AG10803 (cell line): ENCODE data around the gene TMEM247.

Experiments used
- DNase-seq: peaks from one replicate; pipeline ENCODE4 v3.0.0; 2010; ENCODE audit warnings: low read depth
- H3K4me3 ChIP-seq: 2 replicates; pipeline ENCODE4 v1.5.1; 2011; ENCODE audit warnings: mild to moderate bottlenecking, low read length, control low read depth
- TF ChIP-seq, protein P1 (sequence below): conservative IDR thresholded peaks from 2 replicates; pipeline ENCODE4 v1.5.1; 2011; ENCODE audit warnings: mild to moderate bottlenecking, low read length, control low read depth, inconsistent platforms

The TMEM247 gene

DNA sequence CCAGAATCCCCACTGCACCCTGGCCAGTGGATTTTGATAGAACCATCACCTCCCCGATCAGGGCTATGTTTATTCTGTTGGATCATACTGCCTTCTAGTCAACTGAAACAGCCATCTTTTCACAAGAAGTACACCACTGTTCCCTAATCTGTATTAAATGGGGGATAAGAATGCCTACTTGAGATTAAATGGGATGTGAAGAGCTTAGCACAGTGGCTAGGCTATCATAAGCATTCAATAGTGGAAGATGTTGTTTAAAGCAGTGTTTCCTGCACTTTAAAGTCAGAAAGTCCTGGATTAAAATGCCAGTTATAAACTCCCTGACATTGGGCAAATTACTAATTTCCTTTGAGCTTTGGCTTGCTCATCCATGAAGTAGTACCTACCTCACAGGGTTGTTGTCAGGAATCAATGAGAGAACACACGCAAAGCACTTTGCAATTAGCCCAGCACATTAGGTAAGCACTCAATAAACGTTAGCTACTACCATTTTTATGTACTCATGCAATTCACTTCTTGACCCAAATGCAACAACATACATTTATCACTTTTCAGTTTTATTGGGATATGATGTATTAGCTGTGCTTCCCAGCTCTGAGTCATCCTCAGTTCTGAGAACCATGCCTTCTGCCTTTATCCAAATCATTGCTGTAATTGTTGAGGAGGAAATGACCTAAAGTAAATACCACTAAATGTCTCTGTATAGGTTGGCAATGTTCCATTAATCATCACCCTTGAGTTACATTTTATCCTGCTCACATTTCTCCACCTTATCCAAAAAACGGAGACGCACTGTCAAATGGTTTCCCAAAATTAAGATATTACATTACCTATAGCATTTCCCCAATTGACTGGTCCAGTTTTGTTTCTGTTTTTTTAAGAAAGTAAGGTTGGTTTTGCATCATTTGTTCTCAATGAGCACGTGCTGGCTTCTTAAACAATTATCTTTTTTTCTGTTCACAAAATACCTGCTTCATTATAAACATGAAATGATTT lies 2.1 kb downstream of the TMEM247 start:
- H3K4me3 ChIP-seq = no peak overlapping the region
- DNase-seq = peak; percentile 65
- TF ChIP-seq, protein P1, sequence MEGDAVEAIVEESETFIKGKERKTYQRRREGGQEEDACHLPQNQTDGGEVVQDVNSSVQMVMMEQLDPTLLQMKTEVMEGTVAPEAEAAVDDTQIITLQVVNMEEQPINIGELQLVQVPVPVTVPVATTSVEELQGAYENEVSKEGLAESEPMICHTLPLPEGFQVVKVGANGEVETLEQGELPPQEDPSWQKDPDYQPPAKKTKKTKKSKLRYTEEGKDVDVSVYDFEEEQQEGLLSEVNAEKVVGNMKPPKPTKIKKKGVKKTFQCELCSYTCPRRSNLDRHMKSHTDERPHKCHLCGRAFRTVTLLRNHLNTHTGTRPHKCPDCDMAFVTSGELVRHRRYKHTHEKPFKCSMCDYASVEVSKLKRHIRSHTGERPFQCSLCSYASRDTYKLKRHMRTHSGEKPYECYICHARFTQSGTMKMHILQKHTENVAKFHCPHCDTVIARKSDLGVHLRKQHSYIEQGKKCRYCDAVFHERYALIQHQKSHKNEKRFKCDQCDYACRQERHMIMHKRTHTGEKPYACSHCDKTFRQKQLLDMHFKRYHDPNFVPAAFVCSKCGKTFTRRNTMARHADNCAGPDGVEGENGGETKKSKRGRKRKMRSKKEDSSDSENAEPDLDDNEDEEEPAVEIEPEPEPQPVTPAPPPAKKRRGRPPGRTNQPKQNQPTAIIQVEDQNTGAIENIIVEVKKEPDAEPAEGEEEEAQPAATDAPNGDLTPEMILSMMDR = no peak

DNA sequence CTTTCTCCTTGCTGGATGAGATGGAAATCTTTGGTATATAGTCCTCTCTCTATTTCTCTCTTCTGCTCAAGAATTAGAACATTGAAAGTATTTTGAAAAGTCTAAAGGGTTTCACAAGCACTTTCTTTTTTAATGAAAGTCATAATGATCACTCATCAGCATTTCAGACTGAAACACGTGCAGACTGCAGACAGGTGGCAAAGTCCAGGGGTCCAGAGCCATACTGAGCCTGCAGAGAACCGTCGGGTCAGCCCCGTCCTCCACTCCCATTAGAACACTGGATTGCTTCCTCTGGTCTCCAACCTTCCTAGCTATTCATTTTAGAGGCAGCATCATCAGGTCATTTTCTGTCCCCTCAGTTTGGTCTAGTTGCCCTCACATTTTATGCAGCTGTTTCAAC lies 3.1 kb downstream of the TMEM247 start:
- DNase-seq = no peak
- H3K4me3 ChIP-seq = no peak overlapping the region
- TF ChIP-seq, protein P1 = no peak

DNA sequence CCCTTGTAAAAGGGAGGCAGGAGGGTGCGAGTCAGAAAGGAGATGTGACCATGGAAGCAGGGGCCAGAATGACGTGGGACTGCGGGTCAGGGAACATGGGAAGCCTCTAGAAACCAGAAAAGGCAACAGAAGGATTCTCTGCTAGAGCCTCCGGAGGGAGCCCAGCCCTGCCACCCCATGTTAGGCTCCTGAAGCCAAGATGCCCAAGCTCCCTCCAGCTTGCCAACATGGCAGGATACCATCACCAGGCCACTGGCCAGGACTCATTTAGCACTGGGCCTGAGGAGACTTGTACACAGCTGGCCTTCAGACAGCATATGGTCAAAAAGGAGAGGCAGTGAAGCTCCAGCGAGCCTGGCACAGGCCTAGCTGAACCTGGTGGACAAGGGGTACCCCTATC lies 5.6 kb downstream of the TMEM247 start:
- no peak overlapping the region for H3K4me3 ChIP-seq
- DNase-seq = no peak
- TF ChIP-seq, protein P1 = no peak

DNA sequence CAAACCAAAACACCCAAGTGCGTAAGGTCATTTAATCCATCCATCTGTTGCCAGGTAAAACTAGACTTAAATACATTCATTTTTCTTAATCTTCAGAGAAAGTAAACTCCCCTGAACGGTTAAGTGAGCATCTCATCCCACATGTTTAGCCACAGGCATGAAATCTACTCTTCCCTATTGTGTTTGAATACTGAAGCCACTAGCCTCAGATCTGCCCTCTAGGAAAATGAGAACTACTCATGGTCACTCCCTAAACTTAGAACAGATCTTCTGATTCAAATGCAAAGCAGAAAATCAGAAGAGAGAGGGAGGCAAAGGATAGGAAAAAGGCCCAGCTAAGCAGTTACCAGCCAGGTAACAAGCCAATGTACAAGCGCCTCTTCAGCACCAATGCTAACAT lies 7.1 kb downstream of the TMEM247 start:
- H3K4me3 ChIP-seq = no peak overlapping the region
- DNase-seq = no peak
- TF ChIP-seq, protein P1 = no peak

DNA sequence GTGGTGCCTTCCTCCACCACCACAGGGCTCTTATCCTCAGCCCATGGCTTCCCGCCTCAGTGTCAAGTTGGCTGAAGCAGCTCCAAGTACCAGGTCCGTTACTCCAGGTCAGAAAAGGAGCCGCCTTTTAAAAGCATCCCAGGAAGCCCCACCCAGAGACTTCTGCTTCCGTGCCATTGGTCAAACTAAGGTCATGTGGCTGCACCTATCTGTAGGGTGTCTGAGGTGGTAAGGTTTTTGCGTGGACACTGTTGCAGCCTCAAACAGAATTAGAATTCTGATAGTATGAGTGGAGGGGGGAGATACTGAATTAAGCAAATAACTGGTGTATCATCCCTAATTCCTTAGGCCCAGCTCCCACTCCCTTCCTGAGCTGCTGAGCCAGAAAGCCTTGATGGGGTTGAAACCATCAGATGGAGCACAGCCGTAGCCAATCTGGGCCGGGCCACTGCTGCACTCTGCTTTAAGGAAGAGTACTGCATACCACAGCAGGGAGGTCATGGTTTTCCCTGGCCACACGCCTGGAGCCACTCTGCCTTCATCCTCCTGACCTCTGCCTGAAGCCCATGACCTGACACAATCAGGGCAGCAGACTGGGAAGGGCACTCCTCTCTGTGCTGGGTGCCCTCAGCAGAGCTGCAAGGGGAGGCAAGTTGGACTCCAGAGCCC lies 8.4 kb downstream of the TMEM247 start:
- H3K4me3 ChIP-seq = no peak overlapping the region
- peak; percentile 90 for DNase-seq
- TF ChIP-seq, protein P1 = no peak

DNA sequence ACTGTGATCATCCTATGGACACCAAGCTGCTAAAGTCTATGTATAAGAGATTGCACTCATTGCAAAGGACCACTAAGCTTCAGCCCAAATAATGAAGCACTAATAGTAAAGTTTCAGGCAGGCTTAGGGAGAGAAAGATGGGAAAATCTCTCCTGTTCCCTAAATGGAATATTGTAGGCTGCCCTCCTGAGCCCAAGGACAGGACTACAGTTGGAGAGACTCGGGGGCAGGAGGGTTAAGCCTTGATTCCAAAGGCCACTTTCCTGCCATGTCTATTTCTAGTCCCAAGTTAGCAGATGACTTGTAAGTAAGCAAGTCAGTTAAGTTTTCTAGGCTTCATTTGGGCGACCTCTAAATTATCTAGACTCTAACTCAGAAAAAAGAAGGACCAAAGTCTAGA lies 9.0 kb downstream of the TMEM247 start:
- DNase-seq = no peak
- no peak overlapping the region for H3K4me3 ChIP-seq
- TF ChIP-seq, protein P1 = 0 out of 2 replicates have a peak, but pooled peaks have one; percentile 2
